IMR-90 (cell line): ENCODE data around the gene SLC4A8. TPM values are rescaled to one million over a fixed set of nuclear protein-coding genes. Genes with fewer than 3 reads are reported as not detected.

ENCODE experiments used
- ATAC-seq: fragments of 200-7000 bp; cut with Tn5 transposase; 2 replicates; pipeline ENCODE4 v1.9.1; 2020; ENCODE audit warnings: low read depth, mild to moderate bottlenecking, moderate library complexity
- BruUV-seq: library from RNA; stranded (reverse); fragments of 400-500 nt; replicated peaks from 2 replicates; lab custom pipeline; 2021; lab: Mats Ljungman, UMichigan
- CTCF ChIA-PET: fragments of 300-600 bp; formaldehyde crosslinking; extraction: SDS; loops from one replicate; lab custom pipeline; 2021; ENCODE audit warnings: antibody characterized with exemption; lab: Yijun Ruan, JAX
- POLR2A ChIA-PET: fragments of 300-600 bp; sonication (Branson Sonifier 250); formaldehyde crosslinking; loops from one replicate; lab custom pipeline; 2022; ENCODE audit warnings: antibody characterized with exemption; ENCODE audit not compliant: unreplicated experiment; lab: Charles Lee
- DNase-seq: peaks from one replicate; pipeline ENCODE4 v3.0.0; 2013
- H2AFZ ChIP-seq: replicated peaks from 2 replicates; pipeline ENCODE3; 2013; ENCODE audit warnings: low read length, mild to moderate bottlenecking; ENCODE audit not compliant: poor library complexity
- H2AK5ac ChIP-seq: 2 replicates; pipeline ENCODE4 v1.6.1; 2013; ENCODE audit warnings: low read depth, low read length, inconsistent platforms
- H2AK9ac ChIP-seq: replicated peaks from 2 replicates; pipeline ENCODE3; 2013; ENCODE audit warnings: mild to moderate bottlenecking, low read depth, low read length, moderate library complexity; ENCODE audit not compliant: poor library complexity
- H2BK120ac ChIP-seq: 2 replicates; pipeline ENCODE4 v1.6.1; 2013; ENCODE audit warnings: low read depth, low read length, inconsistent platforms
- H2BK15ac ChIP-seq: 3 replicates; pipeline ENCODE4 v1.6.1; 2013; ENCODE audit warnings: low read depth, low read length, inconsistent platforms
- H2BK20ac ChIP-seq: 2 replicates; pipeline ENCODE4 v1.6.1; 2013; ENCODE audit warnings: low read depth, mild to moderate bottlenecking, inconsistent platforms, low read length, moderate library complexity
- H2BK5ac ChIP-seq: 2 replicates; pipeline ENCODE4 v1.6.1; 2013; ENCODE audit warnings: mild to moderate bottlenecking, low read depth, low read length, inconsistent platforms; ENCODE audit not compliant: poor library complexity, severe bottlenecking
- H3K14ac ChIP-seq: replicated peaks from 2 replicates; pipeline ENCODE4 v1.6.1; 2013; ENCODE audit warnings: low read depth, low read length, inconsistent platforms
- H3K18ac ChIP-seq: 2 replicates; pipeline ENCODE4 v1.6.1; 2013; ENCODE audit warnings: low read depth, low read length, control low read depth
- H3K23ac ChIP-seq: 2 replicates; pipeline ENCODE4 v1.6.1; 2013; ENCODE audit warnings: low read depth, low read length, inconsistent platforms
- H3K27ac ChIP-seq: 2 replicates; pipeline ENCODE4 v1.5.1; 2013; ENCODE audit warnings: mild to moderate bottlenecking, control low read depth, low read length; ENCODE audit not compliant: insufficient read depth
- H3K27me3 ChIP-seq: 2 replicates; pipeline ENCODE4 v1.6.1; 2013; ENCODE audit warnings: low read length; ENCODE audit not compliant: control insufficient read depth, insufficient read depth
- H3K36me3 ChIP-seq: 2 replicates; pipeline ENCODE4 v1.6.1; 2013; ENCODE audit warnings: low read length, mixed read lengths; ENCODE audit not compliant: control insufficient read depth, insufficient read depth
- H3K4ac ChIP-seq: 2 replicates; pipeline ENCODE4 v1.6.1; 2013; ENCODE audit warnings: low read depth, low read length, inconsistent platforms
- H3K4me1 ChIP-seq: 2 replicates; pipeline ENCODE4 v1.6.1; 2013; ENCODE audit warnings: low read length, mixed read lengths; ENCODE audit not compliant: control insufficient read depth, insufficient read depth
- H3K4me2 ChIP-seq: 2 replicates; pipeline ENCODE4 v1.6.1; 2013; ENCODE audit warnings: low read depth, mild to moderate bottlenecking, control low read depth, low read length, moderate library complexity
- H3K4me3 ChIP-seq: 2 replicates; pipeline ENCODE4 v1.5.1; 2013; ENCODE audit warnings: low read depth, mild to moderate bottlenecking, control low read depth, low read length, moderate library complexity; ENCODE audit not compliant: insufficient read depth
- H3K56ac ChIP-seq: 2 replicates; pipeline ENCODE4 v1.6.1; 2013; ENCODE audit warnings: low read length, inconsistent platforms; ENCODE audit not compliant: insufficient read depth; ENCODE audit errors: extremely low read depth
- H3K79me1 ChIP-seq, 2 experiments: 2 replicates each; pipeline ENCODE4 v1.6.1; 2013; ENCODE audit warnings: low read length in 2 of 2, inconsistent platforms in 1 of 2, low read depth in 1 of 2
- H3K9ac ChIP-seq: 2 replicates; pipeline ENCODE4 v1.6.1; 2013; ENCODE audit warnings: low read depth, low read length, control low read depth
- H3K9me1 ChIP-seq: 2 replicates; pipeline ENCODE4 v1.6.1; 2013; ENCODE audit warnings: low read length, inconsistent platforms; ENCODE audit not compliant: insufficient read depth
- H3K9me3 ChIP-seq: 2 replicates; pipeline ENCODE4 v1.6.1; 2013; ENCODE audit warnings: low read length; ENCODE audit not compliant: control insufficient read depth, insufficient read depth
- H4K20me1 ChIP-seq: 2 replicates; pipeline ENCODE4 v1.6.1; 2013; ENCODE audit warnings: low read length, inconsistent platforms; ENCODE audit not compliant: insufficient read depth
- H4K5ac ChIP-seq: 2 replicates; pipeline ENCODE4 v1.6.1; 2013; ENCODE audit warnings: mild to moderate bottlenecking, low read depth, low read length, control low read depth
- H4K8ac ChIP-seq, 2 experiments: 2 replicates each; pipeline ENCODE4 v1.6.1; 2013; ENCODE audit warnings: low read depth in 2 of 2, low read length in 2 of 2, control low read depth in 1 of 2, inconsistent platforms in 1 of 2
- H4K91ac ChIP-seq: 2 replicates; pipeline ENCODE4 v1.6.1; 2013; ENCODE audit warnings: low read depth, low read length, inconsistent platforms; ENCODE audit not compliant: insufficient read depth
- BHLHE40 ChIP-seq: fragments of 150-350 bp; IDR thresholded peaks from 2 replicates; pipeline ENCODE4 v1.6.1; 2016; ENCODE audit warnings: mild to moderate bottlenecking, low read depth, low read length
- CHD1 ChIP-seq: IDR thresholded peaks from 2 replicates; pipeline ENCODE4 v1.6.1; 2012; ENCODE audit warnings: low read depth, low read length, improper control_type of control experiment
- FOS ChIP-seq: fragments of 150-350 bp; IDR thresholded peaks from 2 replicates; pipeline ENCODE4 v1.6.1; 2016; ENCODE audit warnings: low read depth, low read length
- MAZ ChIP-seq: IDR thresholded peaks from 2 replicates; pipeline ENCODE4 v1.6.1; 2012; ENCODE audit warnings: low read depth, mild to moderate bottlenecking, low read length, improper control_type of control experiment, moderate library complexity, borderline replicate concordance
- MXI1 ChIP-seq: IDR thresholded peaks from 2 replicates; pipeline ENCODE4 v1.6.1; 2012; ENCODE audit warnings: low read depth, mild to moderate bottlenecking, low read length, moderate library complexity, borderline replicate concordance
- NFE2L2 ChIP-seq: fragments of 150-350 bp; IDR thresholded peaks from 2 replicates; pipeline ENCODE4 v1.6.1; 2016; ENCODE audit warnings: low read depth, mild to moderate bottlenecking, low read length
- POLR2A ChIP-seq: IDR thresholded peaks from 2 replicates; pipeline ENCODE4 v1.6.1; 2012; ENCODE audit warnings: mild to moderate bottlenecking, low read depth, low read length
- RCOR1 ChIP-seq: IDR thresholded peaks from 2 replicates; pipeline ENCODE4 v1.6.1; 2012; ENCODE audit warnings: mild to moderate bottlenecking, low read length, improper control_type of control experiment; ENCODE audit not compliant: insufficient replicate concordance
- RFX5 ChIP-seq: IDR thresholded peaks from 2 replicates; pipeline ENCODE4 v1.8.0; 2012; ENCODE audit warnings: low read depth, mild to moderate bottlenecking, low read length, moderate library complexity
- SMC3 ChIP-seq: fragments of 150-350 bp; IDR thresholded peaks from 2 replicates; pipeline ENCODE4 v1.6.1; 2016; ENCODE audit warnings: low read depth, mild to moderate bottlenecking, antibody characterized with exemption, low read length, moderate library complexity
- WGBS, 2 experiments: methylation state at CpG; one replicate each; pipeline versions ENCODE4 v1.1.5 to v1.1.7; 2013; ENCODE audit warnings: missing lambda C conversion rate in 2 of 2; ENCODE audit not compliant: insufficient read length in 1 of 2; ENCODE audit errors: extremely low coverage in 2 of 2; 5-methylcytosine and 5-hydroxymethylcytosine counted together
- dilution Hi-C: fragments of 300-500 bp; cut with HindIII; formaldehyde crosslinking; loops from one replicate; pipeline ENCODE4 v1.14.3; 2018; ENCODE audit warnings: low sequenced_read_pairs; ENCODE audit not compliant: unreplicated experiment
- in situ Hi-C: fragments of 300-500 bp; cut with MboI; formaldehyde crosslinking; loops from 3 replicates; pipeline ENCODE4 v1.14.3; 2019; ENCODE audit warnings: low sequenced_read_pairs, inconsistent platforms, mixed read lengths
- intact Hi-C: fragments of 100-400 bp; cut with micrococcal nuclease; formaldehyde crosslinking; loops from 2 replicates; pipeline ENCODE4 v1.10.0; 2022
- polyA plus RNA-seq, 3 experiments: library from polyadenylated mRNA; depleted of rRNA; stranded (reverse); fragments of >200 nt; gene quantifications; 2 replicates each; pipeline ENCODE4 v1.2.3, GENCODE V29; 2012; ENCODE audit warnings: low replicate concordance in 1 of 3
- total RNA-seq: library from RNA; depleted of rRNA; stranded (reverse); fragments of >200 nt; gene quantifications from 2 replicates; pipeline ENCODE4 v1.2.3, GENCODE V29; 2012
- TF ChIP-seq, protein P1 (sequence below): fragments of 150-350 bp; IDR thresholded peaks from 2 replicates; pipeline ENCODE4 v1.6.1; 2017; ENCODE audit warnings: mild to moderate bottlenecking, antibody characterized with exemption, low read length, low read depth
- TF ChIP-seq, protein P2 (sequence below): conservative IDR thresholded peaks from 2 replicates; pipeline ENCODE4 v1.5.1; 2012; ENCODE audit warnings: mild to moderate bottlenecking, low read depth, low read length, improper control_type of control experiment

SLC4A8 gene
- total and polyA plus RNA-seq, 2 of the 4 experiments (the other 2 are of a cell fraction): 3.1 to 5.2 TPM

- H3K27me3 ChIP-seq: no peaks in the 10 kb centered on the region
- no peak overlapping the region for H3K27ac ChIP-seq
- TF ChIP-seq NFE2L2: no peak
- TF ChIP-seq RFX5: no peak
- TF ChIP-seq, protein P1, sequence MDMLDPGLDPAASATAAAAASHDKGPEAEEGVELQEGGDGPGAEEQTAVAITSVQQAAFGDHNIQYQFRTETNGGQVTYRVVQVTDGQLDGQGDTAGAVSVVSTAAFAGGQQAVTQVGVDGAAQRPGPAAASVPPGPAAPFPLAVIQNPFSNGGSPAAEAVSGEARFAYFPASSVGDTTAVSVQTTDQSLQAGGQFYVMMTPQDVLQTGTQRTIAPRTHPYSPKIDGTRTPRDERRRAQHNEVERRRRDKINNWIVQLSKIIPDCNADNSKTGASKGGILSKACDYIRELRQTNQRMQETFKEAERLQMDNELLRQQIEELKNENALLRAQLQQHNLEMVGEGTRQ: no peak
- no peak for TF ChIP-seq SMC3
- no peak for TF ChIP-seq MXI1
- TF ChIP-seq, protein P2, sequence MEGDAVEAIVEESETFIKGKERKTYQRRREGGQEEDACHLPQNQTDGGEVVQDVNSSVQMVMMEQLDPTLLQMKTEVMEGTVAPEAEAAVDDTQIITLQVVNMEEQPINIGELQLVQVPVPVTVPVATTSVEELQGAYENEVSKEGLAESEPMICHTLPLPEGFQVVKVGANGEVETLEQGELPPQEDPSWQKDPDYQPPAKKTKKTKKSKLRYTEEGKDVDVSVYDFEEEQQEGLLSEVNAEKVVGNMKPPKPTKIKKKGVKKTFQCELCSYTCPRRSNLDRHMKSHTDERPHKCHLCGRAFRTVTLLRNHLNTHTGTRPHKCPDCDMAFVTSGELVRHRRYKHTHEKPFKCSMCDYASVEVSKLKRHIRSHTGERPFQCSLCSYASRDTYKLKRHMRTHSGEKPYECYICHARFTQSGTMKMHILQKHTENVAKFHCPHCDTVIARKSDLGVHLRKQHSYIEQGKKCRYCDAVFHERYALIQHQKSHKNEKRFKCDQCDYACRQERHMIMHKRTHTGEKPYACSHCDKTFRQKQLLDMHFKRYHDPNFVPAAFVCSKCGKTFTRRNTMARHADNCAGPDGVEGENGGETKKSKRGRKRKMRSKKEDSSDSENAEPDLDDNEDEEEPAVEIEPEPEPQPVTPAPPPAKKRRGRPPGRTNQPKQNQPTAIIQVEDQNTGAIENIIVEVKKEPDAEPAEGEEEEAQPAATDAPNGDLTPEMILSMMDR: no peak
- TF ChIP-seq RCOR1: no peak
- no peak for TF ChIP-seq POLR2A
- TF ChIP-seq CHD1: no peak
- TF ChIP-seq BHLHE40: no peak
- TF ChIP-seq FOS: no peak
- no peak for TF ChIP-seq MAZ
- peak overlapping the region; percentile 30 to 82; a peak in 2 of 4 replicates for H4K8ac ChIP-seq
- CTCF ChIA-PET: interaction anchor here (0.6 kb wide), 1 partner anchor 45 kb away, joined by 3 read pairs; no protein-coding TSS in a partner anchor
- peaks cover 25% of the 10 kb centered on the region for H3K9me1 ChIP-seq
- H3K56ac ChIP-seq: no peak overlapping the region
- no peak overlapping the region for H4K5ac ChIP-seq
- H2AK9ac ChIP-seq: no peak overlapping the region
- peak overlapping the region; percentile 22 for H2BK5ac ChIP-seq
- POLR2A ChIA-PET: no interaction called here
- no peaks in the 10 kb centered on the region for H3K9me3 ChIP-seq
- no peak overlapping the region for H2AFZ ChIP-seq
- peak overlapping the region; percentile 44 for H3K4ac ChIP-seq
- H4K91ac ChIP-seq: peak overlapping the region; percentile 74
- peaks cover 17% of the 10 kb centered on the region for H3K4me1 ChIP-seq
- DNase-seq (no peak), ATAC-seq (no peak)
- peaks cover 0 to 25% of the 10 kb centered on the region in 2 experiments; a peak in 2 of 4 replicates for H3K79me1 ChIP-seq
- intact Hi-C loops: no loop called here
- WGBS, 2 experiments: 100% methylated on average over 1 of the region's 5 CpGs; no CpG with 5 or more reads in 1 of the 2 experiments
- no peak overlapping the region for H3K4me2 ChIP-seq
- dilution Hi-C loops: no loop called here
- peak overlapping the region; percentile 38 for H3K14ac ChIP-seq
- H4K20me1 ChIP-seq: no peaks in the 10 kb centered on the region
- H2BK120ac ChIP-seq: peak overlapping the region; percentile 78
- H2AK5ac ChIP-seq: peak overlapping the region; percentile 79
- in situ Hi-C loops: no loop called here
- no TSS peak for BruUV-seq
- H3K9ac ChIP-seq: no peak overlapping the region
- H3K4me3 ChIP-seq: no peak overlapping the region
- no peak overlapping the region for H3K18ac ChIP-seq
- H3K23ac ChIP-seq: peak overlapping the region; percentile 32
- H2BK15ac ChIP-seq: peak overlapping the region; percentile 88; the same call in 2 of the 3 replicates
- H3K36me3 ChIP-seq: no peaks in the 10 kb centered on the region
- peak overlapping the region; percentile 89 for H2BK20ac ChIP-seq
Observed at GRCh38 chr12:51388846-51389245, 35.8 kb upstream of the SLC4A8 start.
